Osteoblast (primary cell): ENCODE results near the gene CENPF. TPM values are rescaled to one million over a fixed set of nuclear protein-coding genes. Genes with fewer than 3 reads are reported as not detected.

Experiments used
- DNase-seq: peaks from one replicate; pipeline ENCODE4 v3.0.0; 2011; ENCODE audit warnings: low spot score, mixed read lengths; ENCODE audit not compliant: insufficient read length; ENCODE audit errors: missing footprints
- H2AFZ ChIP-seq: 2 replicates; pipeline ENCODE4 v1.6.0; 2011; ENCODE audit warnings: mild to moderate bottlenecking, low read length
- H3K27ac ChIP-seq: 2 replicates; pipeline ENCODE4 v1.5.1; 2011; ENCODE audit warnings: mild to moderate bottlenecking, low read depth, low read length, moderate library complexity
- H3K27me3 ChIP-seq: 2 replicates; pipeline ENCODE4 v1.6.0; 2012; ENCODE audit warnings: mild to moderate bottlenecking, control low read depth, inconsistent platforms, low read length, moderate library complexity; ENCODE audit not compliant: insufficient read depth
- H3K36me3 ChIP-seq: 2 replicates; pipeline ENCODE4 v1.5.1; 2011; ENCODE audit warnings: mild to moderate bottlenecking, low read length, control low read depth, moderate library complexity; ENCODE audit not compliant: insufficient read depth
- H3K4me1 ChIP-seq: 2 replicates; pipeline ENCODE4 v1.5.1; 2011; ENCODE audit warnings: mild to moderate bottlenecking, low read length, control low read depth, moderate library complexity; ENCODE audit not compliant: insufficient read depth
- H3K4me2 ChIP-seq: 2 replicates; pipeline ENCODE4 v1.6.0; 2011; ENCODE audit warnings: mild to moderate bottlenecking, low read length; ENCODE audit not compliant: insufficient read depth
- H3K4me3 ChIP-seq: fragments of 200-600 bp; sonication (generic); 3 replicates; pipeline ENCODE4 v1.5.1; 2012; ENCODE audit warnings: mild to moderate bottlenecking, low read length, inconsistent platforms; ENCODE audit not compliant: insufficient read depth
- H3K79me2 ChIP-seq: 2 replicates; pipeline ENCODE4 v1.6.0; 2012; ENCODE audit warnings: mild to moderate bottlenecking, low read length, control low read depth, inconsistent platforms; ENCODE audit not compliant: insufficient read depth
- H3K9me3 ChIP-seq: 2 replicates; pipeline ENCODE4 v1.5.1; 2011; ENCODE audit warnings: low read depth, low read length, control low read depth
- H4K20me1 ChIP-seq: 2 replicates; pipeline ENCODE4 v1.6.0; 2012; ENCODE audit warnings: mild to moderate bottlenecking, low read length, control low read depth; ENCODE audit not compliant: insufficient read depth
- CTCF ChIP-seq: IDR thresholded peaks from 2 replicates; pipeline ENCODE4 v1.5.1; 2011; ENCODE audit warnings: mild to moderate bottlenecking, low read depth, low read length, moderate library complexity; ENCODE audit errors: extremely low read depth
- total RNA-seq: library from RNA; depleted of rRNA; stranded (reverse); fragments of >200 nt; gene quantifications from 2 replicates; pipeline ENCODE4 v1.2.3, GENCODE V29; 2012

The CENPF gene
- total RNA-seq, 1 donor, result 8.3 TPM

- Histone ChIP-seq H3K27ac (peak overlapping the region; percentile 59), H3K27me3 (no peaks in the 10 kb centered on the region), H3K36me3 (no peaks in the 10 kb centered on the region), H3K4me1 (peaks cover 42% of the 10 kb centered on the region), H4K20me1 (no peaks in the 10 kb centered on the region), H3K9me3 (no peaks in the 10 kb centered on the region), H2AFZ (no peak overlapping the region), H3K79me2 (no peaks in the 10 kb centered on the region), H3K4me3 (no peak overlapping the region), H3K4me2 (peak overlapping the region; percentile 25)
- TF ChIP-seq CTCF, result peak; percentile 91
- no peak for DNase-seq
Observed at GRCh38 chr1:214584805-214585766, 17.9 kb upstream of the CENPF start.

GRCh38 chr1:214586621-214587020 is 16.4 kb upstream of the CENPF start:
- no peak for TF ChIP-seq CTCF
- Histone ChIP-seq H3K4me2 (no peak overlapping the region), H4K20me1 (no peaks in the 10 kb centered on the region), H3K27ac (no peak overlapping the region), H3K27me3 (no peaks in the 10 kb centered on the region), H2AFZ (no peak overlapping the region), H3K79me2 (no peaks in the 10 kb centered on the region), H3K36me3 (no peaks in the 10 kb centered on the region), H3K9me3 (no peaks in the 10 kb centered on the region), H3K4me3 (no peak overlapping the region), H3K4me1 (peaks cover 32% of the 10 kb centered on the region)
- no peak for DNase-seq

- H3K4me3 ChIP-seq, result no peak overlapping the region
- DNase-seq, result no peak
- no peak overlapping the region for H3K4me2 ChIP-seq
- H4K20me1 ChIP-seq, result no peaks in the 10 kb centered on the region
- no peaks in the 10 kb centered on the region for H3K36me3 ChIP-seq
- H3K4me1 ChIP-seq, result peaks cover 27% of the 10 kb centered on the region
- no peak overlapping the region for H2AFZ ChIP-seq
- no peaks in the 10 kb centered on the region for H3K9me3 ChIP-seq
- no peaks in the 10 kb centered on the region for H3K79me2 ChIP-seq
- H3K27me3 ChIP-seq, result no peaks in the 10 kb centered on the region
- H3K27ac ChIP-seq, result no peak overlapping the region
- TF ChIP-seq CTCF, result no peak
Observed at GRCh38 chr1:214587165-214587564, 15.8 kb upstream of the CENPF start.

- Histone ChIP-seq H3K27me3 (no peaks in the 10 kb centered on the region), H4K20me1 (no peaks in the 10 kb centered on the region), H2AFZ (no peak overlapping the region), H3K79me2 (no peaks in the 10 kb centered on the region), H3K4me2 (no peak overlapping the region), H3K4me1 (peaks cover 10% of the 10 kb centered on the region), H3K4me3 (no peak overlapping the region), H3K9me3 (no peaks in the 10 kb centered on the region), H3K27ac (no peak overlapping the region), H3K36me3 (no peaks in the 10 kb centered on the region)
- no peak for TF ChIP-seq CTCF
- no peak for DNase-seq
Observed at GRCh38 chr1:214588963-214589597, 13.9 kb upstream of the CENPF start.
